ENCODE data around the gene AQP4. TPM values are rescaled to one million over a fixed set of nuclear protein-coding genes. Genes with fewer than 3 reads are reported as not detected.

The AQP4 gene
- total and polyA plus RNA-seq, 12 donors, result 0.07 to 37.2 (median 9.8) TPM

DNA sequence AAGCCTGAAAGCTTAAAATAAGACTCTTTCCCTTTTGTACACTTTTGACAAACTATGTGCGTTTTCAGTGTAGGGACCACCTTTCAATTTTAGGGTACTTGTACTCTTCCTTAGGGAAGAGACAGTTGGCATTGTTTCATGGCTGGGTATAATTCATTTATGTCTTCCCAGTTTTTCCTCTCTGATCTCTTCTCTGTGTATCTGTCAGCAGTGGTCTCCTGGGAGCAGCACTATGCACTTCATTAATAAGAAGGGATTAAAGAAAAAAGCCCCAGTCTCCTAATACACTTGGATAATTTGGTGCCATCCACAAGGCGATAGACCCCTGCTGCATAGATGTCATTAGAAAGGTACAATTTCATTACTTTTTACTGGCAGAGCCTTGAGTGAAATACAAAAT lies 12.1 kb downstream of the AQP4 start:
- no peak for DNase-seq
- Histone ChIP-seq H3K4me3 (no peak overlapping the region), H3K4me1 (no peaks in the 10 kb centered on the region), H3K36me3 (no peaks in the 10 kb centered on the region), H3K27ac (no peak overlapping the region), H3K9me3 (peaks cover 0 to 9% (median 0%) of the 10 kb centered on the region in 11 donors), H3K27me3 (no peaks in the 10 kb centered on the region)
- intact Hi-C loops (cut with DNase I), result loop anchor here in 1 of 10 donors (10.0 kb wide), 1 partner anchor 59 kb away; no protein-coding TSS in a partner anchor
- TF ChIP-seq, protein P1, sequence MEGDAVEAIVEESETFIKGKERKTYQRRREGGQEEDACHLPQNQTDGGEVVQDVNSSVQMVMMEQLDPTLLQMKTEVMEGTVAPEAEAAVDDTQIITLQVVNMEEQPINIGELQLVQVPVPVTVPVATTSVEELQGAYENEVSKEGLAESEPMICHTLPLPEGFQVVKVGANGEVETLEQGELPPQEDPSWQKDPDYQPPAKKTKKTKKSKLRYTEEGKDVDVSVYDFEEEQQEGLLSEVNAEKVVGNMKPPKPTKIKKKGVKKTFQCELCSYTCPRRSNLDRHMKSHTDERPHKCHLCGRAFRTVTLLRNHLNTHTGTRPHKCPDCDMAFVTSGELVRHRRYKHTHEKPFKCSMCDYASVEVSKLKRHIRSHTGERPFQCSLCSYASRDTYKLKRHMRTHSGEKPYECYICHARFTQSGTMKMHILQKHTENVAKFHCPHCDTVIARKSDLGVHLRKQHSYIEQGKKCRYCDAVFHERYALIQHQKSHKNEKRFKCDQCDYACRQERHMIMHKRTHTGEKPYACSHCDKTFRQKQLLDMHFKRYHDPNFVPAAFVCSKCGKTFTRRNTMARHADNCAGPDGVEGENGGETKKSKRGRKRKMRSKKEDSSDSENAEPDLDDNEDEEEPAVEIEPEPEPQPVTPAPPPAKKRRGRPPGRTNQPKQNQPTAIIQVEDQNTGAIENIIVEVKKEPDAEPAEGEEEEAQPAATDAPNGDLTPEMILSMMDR (IDR thresholded peaks at IDR 0.05), result no peak
- no peak for ATAC-seq
- WGBS, 2 donors, result 93 to 95% methylated on average over 2 of the region's 2 CpGs

DNA sequence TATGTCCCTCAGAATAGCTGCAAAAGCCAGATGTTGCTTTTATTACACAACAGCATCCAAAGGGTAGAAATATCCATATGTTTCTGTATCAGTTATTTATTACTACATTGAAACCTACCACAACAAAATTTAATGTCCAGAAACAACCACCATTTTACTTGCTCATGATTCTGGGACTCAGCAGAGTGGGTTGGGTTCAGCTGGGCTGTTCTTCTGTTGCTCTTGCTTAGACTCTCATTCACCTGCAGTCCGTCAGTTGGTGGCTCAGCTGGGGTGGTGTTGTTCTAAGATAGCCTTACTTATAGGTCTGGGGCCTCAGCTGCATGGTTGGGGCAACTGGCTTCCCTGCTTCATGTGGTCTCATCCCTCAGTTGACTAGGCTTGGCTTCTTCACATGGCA lies 21.7 kb downstream of the AQP4 start:
- 91 to 92% methylated on average over 1 of the region's 1 CpG for WGBS, 2 donors
- H3K4me3 ChIP-seq, result no peak overlapping the region
- H3K9me3 ChIP-seq, result peaks cover 0 to 14% (median 0%) of the 10 kb centered on the region in 11 donors
- H3K4me1 ChIP-seq, result no peaks in the 10 kb centered on the region
- ATAC-seq (no peak), DNase-seq (no peak)
- H3K27me3 ChIP-seq, result no peaks in the 10 kb centered on the region
- TF ChIP-seq, protein P1 (IDR thresholded peaks at IDR 0.05), result no peak
- intact Hi-C loops (cut with DNase I), result loop anchor here in 1 of 10 donors (10.0 kb wide), 1 partner anchor 59 kb away; no protein-coding TSS in a partner anchor
- no peaks in the 10 kb centered on the region for H3K36me3 ChIP-seq
- no peak overlapping the region for H3K27ac ChIP-seq

DNA sequence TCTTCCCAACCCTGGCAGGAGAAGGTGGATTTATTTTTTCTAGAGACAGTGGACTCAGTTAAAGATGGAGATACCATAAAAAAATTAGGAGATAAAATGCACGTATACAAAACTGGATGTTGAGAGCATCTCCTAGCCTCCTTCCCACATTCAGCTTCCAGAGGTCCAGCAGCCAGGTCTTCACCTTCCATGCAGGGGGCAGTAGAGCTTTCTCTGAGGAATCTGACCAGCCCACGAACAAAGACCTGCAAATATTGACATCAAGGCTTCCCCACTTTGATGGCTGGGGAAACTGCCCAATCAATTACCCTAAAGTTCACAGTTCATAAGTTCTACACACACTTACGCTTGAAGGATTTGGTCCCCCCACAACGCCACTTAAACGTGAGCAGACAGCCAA lies 24.5 kb downstream of the AQP4 start:
- Histone ChIP-seq H3K27me3 (no peaks in the 10 kb centered on the region), H3K9me3 (peaks cover 0 to 14% (median 0%) of the 10 kb centered on the region in 11 donors), H3K36me3 (no peaks in the 10 kb centered on the region), H3K4me3 (no peak overlapping the region), H3K27ac (no peak overlapping the region), H3K4me1 (no peaks in the 10 kb centered on the region)
- 75 to 79% methylated on average over 5 of the region's 5 CpGs for WGBS, 2 donors
- no peak for ATAC-seq
- TF ChIP-seq, protein P1 (IDR thresholded peaks at IDR 0.05), result no peak
- intact Hi-C loops (cut with DNase I), result loop anchor here in 1 of 10 donors (10.0 kb wide), 1 partner anchor 56 kb away; no protein-coding TSS in a partner anchor
- no peak for DNase-seq

DNA sequence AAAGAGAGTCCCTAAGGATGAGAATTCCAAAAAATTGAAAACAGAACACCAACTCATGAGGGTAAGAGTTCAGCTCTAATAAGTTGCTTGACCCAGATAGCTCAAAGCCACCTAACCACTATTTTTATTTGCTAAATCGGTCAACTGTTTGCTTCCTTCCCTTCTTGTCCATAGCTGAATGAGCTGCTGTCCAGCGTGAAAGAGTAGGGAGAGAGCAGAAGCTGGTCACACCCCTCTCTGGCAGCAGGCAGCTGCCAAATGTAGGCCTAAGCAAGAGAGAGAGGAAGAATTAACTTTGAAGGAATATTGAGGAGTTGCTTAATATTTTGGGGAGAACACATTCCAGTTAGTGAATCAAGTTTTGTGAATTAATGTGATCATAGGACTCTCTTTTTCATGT lies 25.9 kb downstream of the AQP4 start:
- Histone ChIP-seq H3K27ac (no peak overlapping the region), H3K4me1 (no peaks in the 10 kb centered on the region), H3K36me3 (no peaks in the 10 kb centered on the region), H3K9me3 (peaks cover 0 to 11% (median 0%) of the 10 kb centered on the region in 11 donors), H3K27me3 (no peaks in the 10 kb centered on the region), H3K4me3 (no peak overlapping the region)
- no peak for ATAC-seq
- 49 to 52% methylated on average over 2 of the region's 2 CpGs for WGBS, 2 donors
- DNase-seq, result no peak
- intact Hi-C loops (cut with DNase I), result loop anchor here in 1 of 10 donors (10.0 kb wide), 1 partner anchor 55 kb away; no protein-coding TSS in a partner anchor
- TF ChIP-seq, protein P1 (IDR thresholded peaks at IDR 0.05), result no peak

All from heart right ventricle (tissue), 16 donors.